Endothelial cell (in vitro differentiated cells): ENCODE data around the gene PRSS53. TPM values are rescaled to one million over a fixed set of nuclear protein-coding genes. Genes with fewer than 3 reads are reported as not detected.
A peak's percentile ranks its signal among the peaks of the same experiment; 100 is the strongest.

Experiments used
- DNase-seq: peaks from one replicate; pipeline ENCODE4 v3.0.0; 2021; ENCODE audit warnings: low spot score
- H3K27ac Mint-ChIP-seq: one replicate; pipeline ENCODE4 v1.8.0; 2021; ENCODE audit warnings: mixed read lengths, inconsistent platforms; ENCODE audit not compliant: unreplicated experiment
- H3K27me3 Mint-ChIP-seq: one replicate; pipeline ENCODE4 v1.8.0; 2021; ENCODE audit warnings: mild to moderate bottlenecking, moderate library complexity, mixed read lengths, inconsistent platforms; ENCODE audit not compliant: unreplicated experiment
- H3K36me3 Mint-ChIP-seq: one replicate; pipeline ENCODE4 v1.8.0; 2021; ENCODE audit warnings: mild to moderate bottlenecking, low read depth, mixed read lengths, inconsistent platforms; ENCODE audit not compliant: unreplicated experiment
- H3K4me1 Mint-ChIP-seq: one replicate; pipeline ENCODE4 v1.8.0; 2021; ENCODE audit warnings: mild to moderate bottlenecking, mixed read lengths, inconsistent platforms; ENCODE audit not compliant: unreplicated experiment
- H3K4me3 Mint-ChIP-seq: one replicate; pipeline ENCODE4 v1.8.0; 2021; ENCODE audit warnings: mild to moderate bottlenecking, mixed read lengths, inconsistent platforms; ENCODE audit not compliant: unreplicated experiment
- H3K9me3 Mint-ChIP-seq: one replicate; pipeline ENCODE4 v1.8.0; 2021; ENCODE audit warnings: mixed read lengths, inconsistent platforms; ENCODE audit not compliant: unreplicated experiment
- total RNA-seq: library from RNA; stranded (reverse); fragmentation: NEBNext Ultra II Directional; extraction: Animal tissue kit (Norgen Biotek cat#: 25700); gene quantifications from one replicate; pipeline ENCODE4 v1.2.1, GENCODE V29; 2021; ENCODE audit not compliant: unreplicated experiment
- TF ChIP-seq, protein P1 (sequence below): fragments of 200-600 bp; sonication (generic); IDR thresholded peaks from one replicate; pipeline ENCODE4 v1.5.0; 2021; ENCODE audit warnings: antibody characterized with exemption; ENCODE audit not compliant: unreplicated experiment

Gene PRSS53
- total RNA-seq, 1 donor from 2014 or later, result 1.8 TPM

DNA sequence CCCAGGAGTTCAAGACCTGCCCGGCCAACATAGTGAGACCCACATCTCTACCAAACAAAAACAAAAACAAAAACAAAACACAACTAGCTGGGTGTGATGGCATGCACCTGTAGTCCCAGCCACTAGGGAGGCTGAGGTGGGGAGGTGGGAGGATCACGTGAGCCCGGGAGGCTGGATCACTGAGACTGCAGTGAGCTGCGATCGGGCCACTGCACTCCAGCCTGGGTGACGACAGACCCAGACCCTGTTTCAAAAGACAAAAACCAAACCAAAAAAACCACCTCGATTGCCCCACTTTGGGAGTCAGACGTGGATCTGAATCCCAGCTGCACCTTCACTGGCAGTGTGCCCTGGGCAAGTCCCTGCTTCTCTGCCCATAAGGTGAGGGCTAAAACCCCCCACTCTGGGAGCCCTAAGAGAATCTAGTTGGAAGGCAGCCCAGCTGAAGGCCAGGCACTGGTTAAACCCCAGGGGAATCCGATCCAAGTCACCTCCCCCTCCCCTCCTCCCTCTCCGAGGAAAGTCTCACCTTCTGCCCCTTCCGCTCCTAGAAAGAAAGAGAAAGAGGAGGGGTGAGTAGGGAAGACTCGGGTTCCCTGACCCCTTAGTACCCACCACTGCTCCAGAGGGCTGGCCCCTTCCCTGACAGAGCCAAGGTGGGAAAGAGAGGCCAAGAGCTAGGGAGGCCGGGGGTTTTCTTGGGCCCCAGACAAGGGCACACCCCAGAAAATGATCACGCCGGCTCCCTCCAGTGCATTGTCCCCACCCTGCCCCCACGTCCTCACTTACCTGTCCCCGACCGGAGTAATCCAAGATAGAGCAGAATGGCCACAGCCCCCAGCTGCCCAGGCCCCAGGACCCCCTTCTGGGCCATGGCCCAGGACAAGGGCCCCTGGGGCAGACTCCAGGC lies 46.1 kb upstream of the PRSS53 start:
- Mint-ChIP-seq H3K4me1 (peaks cover 12% of the 10 kb centered on the region), H3K27ac (no peak overlapping the region), H3K4me3 (no peak overlapping the region), H3K36me3 (peaks cover 19% of the 10 kb centered on the region), H3K9me3 (no peaks in the 10 kb centered on the region), H3K27me3 (peaks cover 19% of the 10 kb centered on the region)
- TF ChIP-seq, protein P1, sequence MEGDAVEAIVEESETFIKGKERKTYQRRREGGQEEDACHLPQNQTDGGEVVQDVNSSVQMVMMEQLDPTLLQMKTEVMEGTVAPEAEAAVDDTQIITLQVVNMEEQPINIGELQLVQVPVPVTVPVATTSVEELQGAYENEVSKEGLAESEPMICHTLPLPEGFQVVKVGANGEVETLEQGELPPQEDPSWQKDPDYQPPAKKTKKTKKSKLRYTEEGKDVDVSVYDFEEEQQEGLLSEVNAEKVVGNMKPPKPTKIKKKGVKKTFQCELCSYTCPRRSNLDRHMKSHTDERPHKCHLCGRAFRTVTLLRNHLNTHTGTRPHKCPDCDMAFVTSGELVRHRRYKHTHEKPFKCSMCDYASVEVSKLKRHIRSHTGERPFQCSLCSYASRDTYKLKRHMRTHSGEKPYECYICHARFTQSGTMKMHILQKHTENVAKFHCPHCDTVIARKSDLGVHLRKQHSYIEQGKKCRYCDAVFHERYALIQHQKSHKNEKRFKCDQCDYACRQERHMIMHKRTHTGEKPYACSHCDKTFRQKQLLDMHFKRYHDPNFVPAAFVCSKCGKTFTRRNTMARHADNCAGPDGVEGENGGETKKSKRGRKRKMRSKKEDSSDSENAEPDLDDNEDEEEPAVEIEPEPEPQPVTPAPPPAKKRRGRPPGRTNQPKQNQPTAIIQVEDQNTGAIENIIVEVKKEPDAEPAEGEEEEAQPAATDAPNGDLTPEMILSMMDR, result no peak
- no peak for DNase-seq

DNA sequence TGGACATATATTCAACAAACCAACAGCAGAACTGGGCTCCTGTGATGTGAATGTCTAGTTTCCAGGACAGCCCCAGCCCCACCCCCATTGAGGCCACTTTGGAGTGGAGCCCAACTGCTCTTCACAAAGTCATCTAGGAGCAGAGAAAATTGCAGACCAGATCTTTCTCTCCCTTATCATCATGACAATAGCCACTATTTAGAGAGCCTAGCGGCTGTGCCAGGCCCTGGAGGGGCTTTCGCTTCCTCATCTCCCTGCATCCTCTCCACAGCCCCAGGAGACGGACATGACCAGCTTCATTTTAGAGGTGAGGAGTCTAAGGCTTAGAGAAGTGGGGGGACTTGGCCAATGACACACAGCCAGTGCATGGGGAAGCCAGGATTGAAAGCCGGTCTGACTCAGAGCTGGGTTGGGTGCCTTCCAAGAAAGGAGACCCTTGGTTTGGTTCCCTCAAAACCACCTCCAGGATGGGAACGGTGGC lies 45.4 kb upstream of the PRSS53 start:
- H3K4me3 Mint-ChIP-seq, result peak overlapping the region; percentile 45
- peaks cover 19% of the 10 kb centered on the region for H3K27me3 Mint-ChIP-seq
- no peak overlapping the region for H3K27ac Mint-ChIP-seq
- H3K9me3 Mint-ChIP-seq, result no peaks in the 10 kb centered on the region
- peaks cover 19% of the 10 kb centered on the region for H3K36me3 Mint-ChIP-seq
- TF ChIP-seq, protein P1, result no peak
- no peak for DNase-seq
- peaks cover 12% of the 10 kb centered on the region for H3K4me1 Mint-ChIP-seq

DNA sequence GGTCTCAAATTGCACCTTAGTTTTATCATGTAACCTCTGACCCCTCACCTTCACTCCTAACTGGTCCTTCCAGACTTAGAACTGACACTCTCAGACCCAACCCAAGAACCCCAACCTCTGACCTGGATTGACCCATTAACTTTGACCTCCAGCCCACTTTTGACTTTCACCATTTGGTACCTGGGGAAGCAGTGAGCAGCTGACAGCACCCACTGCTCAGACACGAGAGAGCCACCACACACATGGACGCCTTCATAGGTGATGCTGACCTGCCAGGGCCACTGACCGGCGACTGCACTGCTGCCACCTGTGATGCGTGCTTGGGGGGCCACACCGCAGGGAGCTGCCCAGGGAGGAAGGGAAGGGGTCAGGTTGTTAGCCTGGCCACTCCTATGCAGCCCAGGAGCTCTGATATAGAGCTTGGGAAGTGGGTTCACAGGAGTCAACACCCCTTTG lies 44.3 kb upstream of the PRSS53 start:
- Mint-ChIP-seq H3K27ac (peak overlapping the region; percentile 65), H3K9me3 (no peaks in the 10 kb centered on the region), H3K4me1 (peaks cover 12% of the 10 kb centered on the region), H3K27me3 (peaks cover 17% of the 10 kb centered on the region), H3K36me3 (peaks cover 23% of the 10 kb centered on the region), H3K4me3 (no peak overlapping the region)
- DNase-seq, result no peak
- TF ChIP-seq, protein P1, result no peak

DNA sequence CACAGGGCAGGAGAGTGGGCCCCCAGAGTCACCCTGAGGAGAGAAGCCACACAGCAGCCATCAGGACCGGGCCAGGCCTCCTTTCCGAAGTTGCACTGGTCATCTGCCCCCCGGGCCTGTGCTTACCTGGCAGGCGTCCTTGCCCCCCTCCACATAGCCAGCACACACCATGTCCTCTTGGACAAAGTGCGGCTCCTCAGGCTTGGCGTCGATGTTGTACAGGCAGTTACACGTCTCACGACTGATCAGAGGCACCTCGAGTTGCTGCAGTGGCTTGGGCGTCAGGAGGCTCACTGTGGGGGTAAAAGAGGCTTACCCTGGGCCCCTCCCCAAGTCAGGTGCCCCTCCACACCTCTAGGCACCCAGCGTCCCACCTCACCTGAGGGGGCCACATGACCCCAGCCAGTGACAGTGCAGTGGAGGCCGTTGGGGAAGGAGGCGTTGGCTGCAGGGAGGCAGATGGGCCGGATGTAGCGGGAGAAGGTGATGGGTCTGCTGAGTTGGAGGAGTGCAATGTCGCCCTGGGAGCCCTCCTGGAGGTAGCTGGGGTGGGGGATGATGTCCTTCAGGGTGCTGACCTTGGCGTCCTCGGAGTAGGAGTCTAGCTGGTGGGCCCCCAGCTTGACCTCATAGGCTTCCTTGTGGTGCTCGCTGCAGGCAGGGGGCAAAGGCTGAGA lies 43.7 kb upstream of the PRSS53 start:
- TF ChIP-seq, protein P1, result no peak
- H3K27me3 Mint-ChIP-seq, result peaks cover 17% of the 10 kb centered on the region
- H3K9me3 Mint-ChIP-seq, result no peaks in the 10 kb centered on the region
- no peak for DNase-seq
- peaks cover 12% of the 10 kb centered on the region for H3K4me1 Mint-ChIP-seq
- no peak overlapping the region for H3K4me3 Mint-ChIP-seq
- H3K36me3 Mint-ChIP-seq, result peaks cover 28% of the 10 kb centered on the region
- peak overlapping the region; percentile 65 for H3K27ac Mint-ChIP-seq

DNA sequence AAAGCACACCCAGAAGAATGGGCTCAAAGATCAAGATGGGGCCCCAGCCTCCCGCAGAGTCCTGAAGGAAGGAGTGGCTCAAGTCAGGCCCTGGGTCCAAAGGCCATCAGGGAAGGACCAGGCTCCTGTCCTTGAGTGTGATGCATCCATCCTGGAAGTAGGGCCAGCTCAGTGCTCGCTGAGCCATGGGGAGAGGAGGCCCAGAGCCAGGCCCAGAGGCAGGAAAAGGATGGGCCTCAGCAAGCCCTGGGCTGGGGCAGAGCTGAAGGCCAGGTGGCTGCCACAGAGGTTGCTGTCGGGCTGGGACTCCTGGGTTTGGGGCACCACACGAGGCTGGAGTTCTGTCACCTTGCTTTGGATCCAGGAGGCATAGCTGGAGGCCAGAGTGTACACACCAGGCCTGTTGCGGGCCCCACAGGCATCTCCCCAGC lies 43.1 kb upstream of the PRSS53 start:
- no peak overlapping the region for H3K27ac Mint-ChIP-seq
- no peaks in the 10 kb centered on the region for H3K9me3 Mint-ChIP-seq
- peaks cover 28% of the 10 kb centered on the region for H3K36me3 Mint-ChIP-seq
- H3K27me3 Mint-ChIP-seq, result peaks cover 16% of the 10 kb centered on the region
- TF ChIP-seq, protein P1, result no peak
- H3K4me1 Mint-ChIP-seq, result peaks cover 12% of the 10 kb centered on the region
- no peak overlapping the region for H3K4me3 Mint-ChIP-seq
- DNase-seq, result no peak
